Suprapubic skin (tissue), 3 donors: ENCODE results near the gene MAPK12.

Source experiments
- CTCF ChIP-seq, 2 donors: fragments of 200-600 bp in 1 of 2; fragments of 450-650 bp in 1 of 2; sonication (generic) in 1 of 2; IDR thresholded peaks; one replicate each; pipeline ENCODE4 v1.5.1; 2016 to 2019; ENCODE audit warnings: antibody characterized with exemption in 2 of 2, mild to moderate bottlenecking in 1 of 2, moderate library complexity in 1 of 2
- EP300 ChIP-seq: sonication (generic); formaldehyde crosslinking; IDR thresholded peaks from one replicate; pipeline ENCODE4 v1.6.1; 2017; ENCODE audit warnings: antibody characterized with exemption
- POLR2A ChIP-seq, 2 donors: fragments of 450-650 bp; IDR thresholded peaks; one replicate each; pipeline ENCODE4 v1.6.1; 2017; ENCODE audit warnings: antibody characterized with exemption in 2 of 2, mild to moderate bottlenecking in 2 of 2, moderate library complexity in 2 of 2

DNA sequence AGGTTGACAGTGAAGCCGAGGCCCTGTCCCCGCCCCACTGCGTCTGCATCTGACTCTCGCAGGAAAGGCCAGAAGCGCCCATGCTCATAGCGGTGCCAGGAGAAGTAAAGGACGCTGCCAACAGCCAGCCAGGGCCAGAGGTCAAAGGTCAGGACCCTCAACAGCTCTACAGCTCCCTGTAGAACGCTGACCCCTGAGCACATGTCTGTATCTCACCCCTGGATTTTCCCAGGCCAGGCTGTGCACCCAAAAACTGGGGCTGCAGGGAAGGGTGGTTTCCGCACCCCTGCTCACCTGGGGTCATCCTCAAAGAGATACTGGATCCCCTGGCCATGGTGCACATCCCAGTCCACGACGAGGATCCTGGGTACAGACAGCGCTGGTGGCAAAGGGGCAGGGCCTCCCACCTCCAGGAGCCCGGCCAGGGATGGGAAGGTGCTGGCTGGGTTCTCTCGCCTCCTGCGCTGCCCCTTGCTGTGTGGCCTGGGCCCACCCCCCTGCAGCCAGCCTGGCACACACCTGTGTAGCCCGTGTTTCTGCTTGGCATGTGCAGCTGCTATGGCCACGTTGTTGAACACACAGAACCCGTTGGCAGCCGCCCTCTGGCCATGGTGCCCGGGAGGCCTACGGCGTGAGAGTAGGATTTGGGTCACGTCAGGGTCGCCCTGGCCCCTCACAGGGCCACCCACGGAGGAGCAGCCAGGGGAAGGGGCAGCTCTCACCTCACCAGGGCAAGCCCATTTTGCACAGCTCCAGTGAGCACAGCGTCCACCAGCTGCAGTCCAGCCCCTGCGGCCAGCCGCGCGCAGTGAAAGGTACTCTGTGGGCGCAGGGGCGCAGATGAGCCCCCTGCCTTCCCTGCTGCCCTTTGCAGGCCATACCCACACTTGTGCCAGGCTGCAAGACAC is 11.9 kb downstream of the MAPK12 start:
- TF ChIP-seq POLR2A (IDR thresholded peaks at IDR 0.05) = no peak
- TF ChIP-seq CTCF (IDR thresholded peaks at IDR 0.05) = no peak
- TF ChIP-seq EP300 = no peak
